MCF 10A (cell line): ENCODE measurements around the gene MYH6. TPM values are rescaled to one million over a fixed set of nuclear protein-coding genes. Genes with fewer than 3 reads are reported as not detected.

Source experiments
- BruUV-seq: library from RNA; stranded (reverse); fragments of 400-500 nt; replicated peaks from 2 replicates; lab custom pipeline; 2021; lab: Mats Ljungman, UMichigan
- CTCF ChIA-PET: fragments of 300-600 bp; sonication (Branson Sonifier 250); formaldehyde crosslinking; extraction: SDS; loops from one replicate; lab custom pipeline; 2021; ENCODE audit warnings: antibody characterized with exemption, inconsistent platforms; lab: Yijun Ruan, JAX
- POLR2A ChIA-PET: fragments of 300-600, 350-650 bp; sonication (Branson Sonifier 250); formaldehyde crosslinking; extraction: SDS; loops from one replicate; lab custom pipeline; 2020; ENCODE audit warnings: antibody characterized with exemption, inconsistent platforms; lab: Yijun Ruan, JAX
- DNase-seq: peaks from one replicate; pipeline ENCODE4 v3.0.0-alpha.2; 2018; ENCODE audit not compliant: unreplicated experiment
- H3K27ac Mint-ChIP-seq: one replicate; pipeline ENCODE4 v1.8.0; 2022; ENCODE audit warnings: mild to moderate bottlenecking, low read depth, mixed read lengths; ENCODE audit not compliant: unreplicated experiment
- H3K27me3 Mint-ChIP-seq: one replicate; pipeline ENCODE4 v1.8.0; 2022; ENCODE audit warnings: mixed read lengths; ENCODE audit not compliant: insufficient read depth, unreplicated experiment
- H3K36me3 Mint-ChIP-seq: one replicate; pipeline ENCODE4 v1.8.0; 2022; ENCODE audit warnings: mild to moderate bottlenecking, moderate library complexity, mixed read lengths; ENCODE audit not compliant: insufficient read depth, unreplicated experiment
- H3K4me1 Mint-ChIP-seq: one replicate; pipeline ENCODE4 v1.8.0; 2022; ENCODE audit warnings: mixed read lengths; ENCODE audit not compliant: insufficient read depth, unreplicated experiment
- H3K4me3 Mint-ChIP-seq: one replicate; pipeline ENCODE4 v1.8.0; 2022; ENCODE audit warnings: mild to moderate bottlenecking, moderate library complexity, mixed read lengths; ENCODE audit not compliant: unreplicated experiment
- H3K9me3 Mint-ChIP-seq: one replicate; pipeline ENCODE4 v1.8.0; 2022; ENCODE audit warnings: mixed read lengths; ENCODE audit not compliant: unreplicated experiment
- intact Hi-C: fragments of 100-400 bp; cut with micrococcal nuclease; formaldehyde crosslinking; loops from 2 replicates; pipeline ENCODE4 v1.14.1; 2022
- total RNA-seq: library from RNA; stranded (reverse); gene quantifications from 2 replicates; pipeline ENCODE4 v1.2.3, GENCODE V29; 2022
- TF ChIP-seq, protein P1 (sequence below): fragments of 200-600 bp; IDR thresholded peaks from one replicate; pipeline ENCODE4 v1.8.0; 2022; ENCODE audit warnings: antibody characterized with exemption, mild to moderate bottlenecking; ENCODE audit not compliant: unreplicated experiment

Gene MYH6
- total RNA-seq, 1 experiment from 2014 or later = not detected

- ChIA-PET POLR2A (no interaction called here), CTCF (no interaction called here)
- H3K27me3 Mint-ChIP-seq = peaks cover 81% of the 10 kb centered on the region
- H3K9me3 Mint-ChIP-seq = no peaks in the 10 kb centered on the region
- BruUV-seq = no TSS peak
- H3K27ac Mint-ChIP-seq = no peak overlapping the region
- peaks cover 6% of the 10 kb centered on the region for H3K36me3 Mint-ChIP-seq
- intact Hi-C loops = no loop called here
- TF ChIP-seq, protein P1, sequence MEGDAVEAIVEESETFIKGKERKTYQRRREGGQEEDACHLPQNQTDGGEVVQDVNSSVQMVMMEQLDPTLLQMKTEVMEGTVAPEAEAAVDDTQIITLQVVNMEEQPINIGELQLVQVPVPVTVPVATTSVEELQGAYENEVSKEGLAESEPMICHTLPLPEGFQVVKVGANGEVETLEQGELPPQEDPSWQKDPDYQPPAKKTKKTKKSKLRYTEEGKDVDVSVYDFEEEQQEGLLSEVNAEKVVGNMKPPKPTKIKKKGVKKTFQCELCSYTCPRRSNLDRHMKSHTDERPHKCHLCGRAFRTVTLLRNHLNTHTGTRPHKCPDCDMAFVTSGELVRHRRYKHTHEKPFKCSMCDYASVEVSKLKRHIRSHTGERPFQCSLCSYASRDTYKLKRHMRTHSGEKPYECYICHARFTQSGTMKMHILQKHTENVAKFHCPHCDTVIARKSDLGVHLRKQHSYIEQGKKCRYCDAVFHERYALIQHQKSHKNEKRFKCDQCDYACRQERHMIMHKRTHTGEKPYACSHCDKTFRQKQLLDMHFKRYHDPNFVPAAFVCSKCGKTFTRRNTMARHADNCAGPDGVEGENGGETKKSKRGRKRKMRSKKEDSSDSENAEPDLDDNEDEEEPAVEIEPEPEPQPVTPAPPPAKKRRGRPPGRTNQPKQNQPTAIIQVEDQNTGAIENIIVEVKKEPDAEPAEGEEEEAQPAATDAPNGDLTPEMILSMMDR = no peak
- no peak overlapping the region for H3K4me3 Mint-ChIP-seq
- DNase-seq = no peak
- no peaks in the 10 kb centered on the region for H3K4me1 Mint-ChIP-seq
Measured at GRCh38 chr14:23405096-23405495, 3.0 kb downstream of the MYH6 start.

GRCh38 chr14:23404331-23404900 is 3.7 kb downstream of the MYH6 start:
- Mint-ChIP-seq H3K4me1 (no peaks in the 10 kb centered on the region), H3K9me3 (no peaks in the 10 kb centered on the region), H3K27ac (no peak overlapping the region), H3K27me3 (peaks cover 80% of the 10 kb centered on the region), H3K36me3 (peaks cover 6% of the 10 kb centered on the region), H3K4me3 (no peak overlapping the region)
- CTCF ChIA-PET = no interaction called here
- POLR2A ChIA-PET = no interaction called here
- no TSS peak for BruUV-seq
- DNase-seq = no peak
- intact Hi-C loops = no loop called here
- TF ChIP-seq, protein P1 = no peak

DNA sequence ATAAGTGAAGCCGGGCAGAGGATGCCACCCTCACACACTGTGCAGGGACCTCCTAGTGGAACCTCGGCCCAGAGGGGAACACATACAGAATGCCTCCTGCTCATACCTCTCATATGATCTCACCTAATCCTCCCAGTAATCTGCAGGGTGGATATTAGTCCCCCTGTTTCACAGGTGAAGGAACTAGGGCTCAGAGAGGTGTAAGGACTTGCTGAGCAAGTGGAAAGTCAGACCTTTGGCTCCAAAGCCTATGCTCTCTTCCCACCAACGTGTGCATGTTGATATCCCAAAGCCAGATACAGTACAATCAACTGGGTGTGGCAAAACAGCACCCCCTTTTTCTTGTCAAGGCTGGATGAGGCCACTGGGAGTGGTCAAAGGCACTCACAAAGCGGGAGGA is 4.2 kb downstream of the MYH6 start:
- Mint-ChIP-seq H3K27ac (no peak overlapping the region), H3K4me3 (no peak overlapping the region), H3K9me3 (no peaks in the 10 kb centered on the region), H3K4me1 (no peaks in the 10 kb centered on the region), H3K27me3 (peaks cover 75% of the 10 kb centered on the region), H3K36me3 (peaks cover 6% of the 10 kb centered on the region)
- ChIA-PET POLR2A (no interaction called here), CTCF (no interaction called here)
- no peak for DNase-seq
- BruUV-seq = no TSS peak
- intact Hi-C loops = no loop called here
- TF ChIP-seq, protein P1 = no peak

DNA sequence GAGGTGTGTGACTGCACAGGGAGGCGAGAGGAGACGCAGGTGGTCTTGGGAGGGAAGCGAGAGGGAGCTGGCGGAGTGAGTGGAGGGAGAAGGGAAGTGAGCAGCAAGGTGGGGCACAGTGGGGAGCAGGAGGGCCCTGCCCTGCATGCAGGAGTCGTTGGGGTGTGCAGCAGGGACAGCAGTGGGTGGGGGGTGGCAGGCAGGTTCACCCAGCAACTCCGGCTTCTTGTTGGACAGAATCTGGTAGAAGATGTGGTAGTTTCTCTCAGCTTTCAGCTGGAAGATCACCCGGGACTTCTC is 5.0 kb downstream of the MYH6 start:
- Mint-ChIP-seq H3K4me3 (no peak overlapping the region), H3K36me3 (peaks cover 6% of the 10 kb centered on the region), H3K27me3 (peaks cover 67% of the 10 kb centered on the region), H3K27ac (no peak overlapping the region), H3K9me3 (no peaks in the 10 kb centered on the region), H3K4me1 (no peaks in the 10 kb centered on the region)
- CTCF ChIA-PET = interaction anchor here (0.6 kb wide), 1 partner anchor 956 kb away, joined by 3 read pairs; no protein-coding TSS in a partner anchor
- POLR2A ChIA-PET = interaction anchor here (0.6 kb wide), 1 partner anchor 175 kb away, joined by 3 read pairs; no protein-coding TSS in a partner anchor
- DNase-seq = no peak
- no TSS peak for BruUV-seq
- intact Hi-C loops = no loop called here
- TF ChIP-seq, protein P1 = no peak
